ENCODE data around the gene ADAMTSL3. TPM values are rescaled to one million over a fixed set of nuclear protein-coding genes. Genes with fewer than 3 reads are reported as not detected.

ADAMTSL3 gene
- total RNA-seq, 2 donors from 2014 or later = 0.79 to 3.4 TPM

DNA sequence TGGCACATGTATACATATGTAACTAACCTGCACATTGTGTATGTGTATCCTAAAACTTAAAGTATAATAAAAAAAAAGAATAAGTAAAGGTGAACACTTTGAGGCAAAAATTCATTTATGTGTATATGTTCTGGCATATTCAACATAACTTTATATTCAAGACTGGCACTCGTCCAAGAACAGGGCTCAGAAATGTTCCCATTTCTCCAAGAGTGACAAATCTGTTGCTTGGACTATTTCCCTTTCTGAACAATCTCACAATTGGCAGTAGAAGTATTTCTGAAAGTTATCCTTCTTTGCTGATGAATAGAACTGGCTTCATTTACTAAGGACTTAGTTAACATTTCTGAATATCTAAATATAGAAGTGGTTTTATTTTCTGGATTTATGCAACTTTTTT, 212.8 kb downstream of the ADAMTSL3 start:
- 46 to 100% methylated on average over 1 of the region's 1 CpG for WGBS, 2 experiments (ENCODE audit: insufficient coverage in 1 of 2, insufficient read length in 1 of 2)
- Mint-ChIP-seq H3K4me3 (no peak overlapping the region), H3K9me3 (peaks cover 9% of the 10 kb centered on the region), H3K27me3 (ENCODE audit: insufficient read depth) (peaks cover 5% of the 10 kb centered on the region), H3K27ac (no peak overlapping the region), H3K36me3 (ENCODE audit: low read depth) (no peaks in the 10 kb centered on the region), H3K4me1 (no peaks in the 10 kb centered on the region)
- Histone ChIP-seq H3K4me3 (ENCODE audit: low read length) (no peak overlapping the region), H3K27me3 (ENCODE audit: control insufficient read depth, insufficient read depth, low read length, poor library complexity, severe bottlenecking) (no peaks in the 10 kb centered on the region), H3K27ac (ENCODE audit: low read depth, low read length) (no peak overlapping the region), H3K9me3 (ENCODE audit: control insufficient read depth, low read length) (no peaks in the 10 kb centered on the region), H3K4me1 (ENCODE audit: control insufficient read depth, insufficient read depth, low read length) (no peaks in the 10 kb centered on the region), H3K36me3 (ENCODE audit: control insufficient read depth, insufficient read depth, low read length) (no peaks in the 10 kb centered on the region), H3K9ac (ENCODE audit: extremely low read depth, low read length, poor library complexity, severe bottlenecking) (no peak overlapping the region)
- DNase-seq = no peak
- TF ChIP-seq, protein P1, sequence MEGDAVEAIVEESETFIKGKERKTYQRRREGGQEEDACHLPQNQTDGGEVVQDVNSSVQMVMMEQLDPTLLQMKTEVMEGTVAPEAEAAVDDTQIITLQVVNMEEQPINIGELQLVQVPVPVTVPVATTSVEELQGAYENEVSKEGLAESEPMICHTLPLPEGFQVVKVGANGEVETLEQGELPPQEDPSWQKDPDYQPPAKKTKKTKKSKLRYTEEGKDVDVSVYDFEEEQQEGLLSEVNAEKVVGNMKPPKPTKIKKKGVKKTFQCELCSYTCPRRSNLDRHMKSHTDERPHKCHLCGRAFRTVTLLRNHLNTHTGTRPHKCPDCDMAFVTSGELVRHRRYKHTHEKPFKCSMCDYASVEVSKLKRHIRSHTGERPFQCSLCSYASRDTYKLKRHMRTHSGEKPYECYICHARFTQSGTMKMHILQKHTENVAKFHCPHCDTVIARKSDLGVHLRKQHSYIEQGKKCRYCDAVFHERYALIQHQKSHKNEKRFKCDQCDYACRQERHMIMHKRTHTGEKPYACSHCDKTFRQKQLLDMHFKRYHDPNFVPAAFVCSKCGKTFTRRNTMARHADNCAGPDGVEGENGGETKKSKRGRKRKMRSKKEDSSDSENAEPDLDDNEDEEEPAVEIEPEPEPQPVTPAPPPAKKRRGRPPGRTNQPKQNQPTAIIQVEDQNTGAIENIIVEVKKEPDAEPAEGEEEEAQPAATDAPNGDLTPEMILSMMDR (conservative IDR thresholded peaks at IDR 0.05) = no peak

- H3K4me1 ChIP-seq (ENCODE audit: control insufficient read depth, insufficient read depth, low read length) = no peaks in the 10 kb centered on the region
- TF ChIP-seq, protein P1 (conservative IDR thresholded peaks at IDR 0.05) = no peak
- no peak overlapping the region for H3K4me3 ChIP-seq (ENCODE audit: low read length)
- no peak overlapping the region for H3K27ac ChIP-seq (ENCODE audit: low read depth, low read length)
- DNase-seq = no peak
- Mint-ChIP-seq H3K27ac (no peak overlapping the region), H3K4me3 (no peak overlapping the region), H3K36me3 (ENCODE audit: low read depth) (no peaks in the 10 kb centered on the region), H3K27me3 (ENCODE audit: insufficient read depth) (no peaks in the 10 kb centered on the region), H3K9me3 (peaks cover 2% of the 10 kb centered on the region), H3K4me1 (no peaks in the 10 kb centered on the region)
- H3K27me3 ChIP-seq (ENCODE audit: control insufficient read depth, insufficient read depth, low read length, poor library complexity, severe bottlenecking) = peaks cover 4% of the 10 kb centered on the region
- H3K36me3 ChIP-seq (ENCODE audit: control insufficient read depth, insufficient read depth, low read length) = no peaks in the 10 kb centered on the region
- H3K9ac ChIP-seq (ENCODE audit: extremely low read depth, low read length, poor library complexity, severe bottlenecking) = no peak overlapping the region
- 83 to 86% methylated on average over 4 of the region's 4 CpGs for WGBS, 2 experiments (ENCODE audit: insufficient coverage in 1 of 2, insufficient read length in 1 of 2)
- H3K9me3 ChIP-seq (ENCODE audit: control insufficient read depth, low read length) = no peaks in the 10 kb centered on the region
Measured at GRCh38 chr15:83869341-83869740, 215.4 kb downstream of the ADAMTSL3 start.

GRCh38 chr15:83871808-83872559, 218.1 kb downstream of the ADAMTSL3 start:
- H3K27me3 ChIP-seq (ENCODE audit: control insufficient read depth, insufficient read depth, low read length, poor library complexity, severe bottlenecking) = peaks cover 4% of the 10 kb centered on the region
- H3K36me3 ChIP-seq (ENCODE audit: control insufficient read depth, insufficient read depth, low read length) = no peaks in the 10 kb centered on the region
- 81 to 92% methylated on average over 5 to 6 of the region's 7 CpGs for WGBS, 2 experiments (ENCODE audit: insufficient coverage in 1 of 2, insufficient read length in 1 of 2)
- no peak overlapping the region for H3K27ac Mint-ChIP-seq
- no peaks in the 10 kb centered on the region for H3K4me1 ChIP-seq (ENCODE audit: control insufficient read depth, insufficient read depth, low read length)
- DNase-seq = no peak
- no peak overlapping the region for H3K27ac ChIP-seq (ENCODE audit: low read depth, low read length)
- no peak overlapping the region for H3K4me3 Mint-ChIP-seq
- peaks cover 3% of the 10 kb centered on the region for H3K27me3 Mint-ChIP-seq (ENCODE audit: insufficient read depth)
- H3K9me3 ChIP-seq (ENCODE audit: control insufficient read depth, low read length) = no peaks in the 10 kb centered on the region
- H3K9ac ChIP-seq (ENCODE audit: extremely low read depth, low read length, poor library complexity, severe bottlenecking) = no peak overlapping the region
- TF ChIP-seq, protein P1 (conservative IDR thresholded peaks at IDR 0.05) = no peak
- H3K4me1 Mint-ChIP-seq = no peaks in the 10 kb centered on the region
- H3K36me3 Mint-ChIP-seq (ENCODE audit: low read depth) = no peaks in the 10 kb centered on the region
- no peaks in the 10 kb centered on the region for H3K9me3 Mint-ChIP-seq
- no peak overlapping the region for H3K4me3 ChIP-seq (ENCODE audit: low read length)
